NCI-H2227 (cell line): ENCODE data around the gene RORC.
A peak's percentile ranks its signal among the peaks of the same experiment; 100 is the strongest.

Experiments
- DNase-seq: peaks from one replicate; lab custom pipeline; 2025; ENCODE audit not compliant: unreplicated experiment; lab: John Stamatoyannopoulos, UW

RORC gene

GRCh38 chr1:151849126-151849525 is 17.5 kb upstream of the RORC start:
- no peak for DNase-seq

- DNase-seq, result no peak
Measured at GRCh38 chr1:151847867-151848596, 16.4 kb upstream of the RORC start.

- DNase-seq, result no peak
Measured at GRCh38 chr1:151846686-151847237, 15.2 kb upstream of the RORC start.

GRCh38 chr1:151846062-151846568 is 14.5 kb upstream of the RORC start:
- DNase-seq, result no peak

GRCh38 chr1:151843398-151843797 is 11.8 kb upstream of the RORC start:
- no peak for DNase-seq

- DNase-seq, result no peak
Measured at GRCh38 chr1:151841141-151841540, 9.5 kb upstream of the RORC start.

DNA sequence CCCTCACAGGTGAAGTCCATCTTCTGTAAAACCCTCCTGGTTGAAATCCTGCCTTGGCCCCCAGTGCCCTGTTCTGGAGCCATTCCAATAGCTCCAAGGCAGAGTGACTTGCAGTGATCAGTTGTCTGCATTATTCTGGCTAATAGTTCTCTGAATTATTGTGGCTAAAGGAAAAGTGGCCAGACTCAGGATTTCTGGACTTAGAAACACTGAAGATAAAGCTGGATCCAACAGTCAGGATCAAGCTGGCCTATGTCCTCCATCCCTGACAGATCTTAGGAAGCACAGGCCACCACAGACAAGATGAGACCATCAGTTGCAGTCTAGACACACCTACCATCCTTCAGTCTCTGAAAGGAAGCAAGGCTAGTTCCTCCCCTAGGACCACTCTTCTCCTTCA is 8.8 kb upstream of the RORC start:
- DNase-seq, result no peak

GRCh38 chr1:151839457-151840403 is 8.1 kb upstream of the RORC start, which contains the start of gene C2CD4D:
C2CD4D (minus strand) TSS chr1:151839820; CDS start chr1:151838989, 831 bp downstream.
- peak; percentile 64 for DNase-seq

DNA sequence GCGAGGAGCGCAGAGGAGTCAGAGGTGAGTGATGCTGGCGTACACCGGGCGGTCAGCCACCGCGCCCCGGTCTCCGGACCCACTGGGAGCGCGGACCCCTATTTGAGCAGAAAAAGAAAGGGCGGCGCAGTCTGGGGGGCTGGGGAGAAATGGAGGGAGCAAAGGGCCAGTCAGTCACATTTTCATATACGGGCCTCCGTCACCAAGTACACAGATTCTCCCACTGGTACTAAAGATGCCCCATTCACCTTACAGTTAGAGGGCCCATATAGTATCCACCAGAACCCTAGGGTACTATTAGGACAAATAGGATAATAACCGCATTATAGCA is 7.4 kb upstream of the RORC start:
- no peak for DNase-seq

DNA sequence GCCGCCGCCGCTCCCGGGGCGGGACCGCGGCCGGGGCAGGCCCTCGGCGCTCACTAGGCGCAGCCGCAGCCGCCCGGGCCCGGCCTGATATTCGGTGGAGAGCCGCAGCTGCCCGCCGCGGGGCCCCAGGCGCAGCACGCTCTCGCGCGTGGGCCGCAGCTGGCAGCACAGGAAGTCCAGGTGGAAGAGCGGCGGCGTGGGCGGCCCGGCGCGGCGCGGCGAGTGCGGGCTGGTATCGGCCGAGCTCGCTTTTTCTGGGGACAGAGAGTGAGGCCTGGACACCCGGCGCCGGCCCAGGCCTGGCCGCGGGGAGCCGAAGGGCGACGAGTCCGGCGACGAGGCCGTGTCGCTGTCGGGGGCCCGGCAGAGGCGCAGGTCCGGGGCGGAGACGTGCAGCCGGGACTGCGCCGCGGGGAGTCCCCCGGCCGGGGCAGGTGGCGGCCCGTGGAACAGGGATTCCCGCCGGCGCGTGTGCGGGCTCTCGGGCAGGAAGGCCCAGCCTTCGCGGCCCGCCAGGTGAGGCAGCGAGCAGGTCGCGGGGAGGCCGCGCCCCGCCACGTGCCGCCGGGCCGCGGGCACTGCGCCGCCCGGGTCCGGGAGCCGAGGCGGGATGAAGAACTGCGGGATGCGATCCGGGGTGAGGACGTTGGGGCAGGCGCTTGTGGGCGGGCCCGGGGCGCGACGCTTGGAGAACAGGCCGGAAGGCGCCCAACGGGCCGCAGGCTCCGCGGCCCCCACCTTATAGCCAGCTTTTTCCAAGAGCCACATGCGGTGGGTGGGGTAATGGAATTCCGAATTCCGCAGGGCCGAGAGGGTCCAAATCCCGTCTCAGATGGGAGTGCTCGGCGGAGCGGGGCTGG is 6.8 kb upstream of the RORC start:
- DNase-seq, result no peak

DNA sequence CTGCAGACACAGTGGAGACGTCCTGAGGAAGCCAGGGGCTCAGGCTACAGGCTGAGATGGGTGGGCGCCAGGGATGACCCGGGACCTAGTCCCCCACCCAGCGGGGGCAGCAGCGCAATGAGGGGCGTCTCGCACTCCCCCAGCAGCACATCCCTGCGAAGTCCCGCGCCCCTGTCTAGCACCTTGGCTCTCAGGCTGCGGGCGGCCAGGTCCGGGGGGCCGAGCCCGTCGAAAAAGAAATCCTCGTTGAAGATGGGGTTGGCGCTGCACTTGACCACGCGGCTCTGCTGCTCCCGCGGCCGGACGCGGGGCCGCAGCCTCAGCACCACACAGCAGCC is 6.3 kb upstream of the RORC start:
- DNase-seq, result no peak

DNA sequence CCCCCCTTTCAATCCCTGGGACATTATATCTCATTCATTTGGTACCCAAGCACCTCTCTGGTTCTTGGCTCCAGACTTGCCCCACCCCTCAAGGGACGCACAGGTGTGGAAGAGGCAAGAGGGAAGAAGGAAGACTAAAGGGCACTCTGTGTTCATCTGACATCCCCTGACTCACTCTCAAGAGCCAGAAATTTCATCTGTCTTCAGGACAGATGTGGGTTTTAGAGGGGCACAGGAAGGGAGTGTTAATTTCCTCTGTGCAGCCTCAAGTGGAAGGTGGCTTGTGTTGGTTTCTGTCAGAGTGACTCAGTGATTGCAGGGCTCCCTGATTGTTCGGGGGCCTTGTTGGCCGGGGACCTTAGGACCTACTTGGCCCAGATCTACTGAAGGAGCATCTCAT is 5.6 kb upstream of the RORC start:
- no peak for DNase-seq

DNA sequence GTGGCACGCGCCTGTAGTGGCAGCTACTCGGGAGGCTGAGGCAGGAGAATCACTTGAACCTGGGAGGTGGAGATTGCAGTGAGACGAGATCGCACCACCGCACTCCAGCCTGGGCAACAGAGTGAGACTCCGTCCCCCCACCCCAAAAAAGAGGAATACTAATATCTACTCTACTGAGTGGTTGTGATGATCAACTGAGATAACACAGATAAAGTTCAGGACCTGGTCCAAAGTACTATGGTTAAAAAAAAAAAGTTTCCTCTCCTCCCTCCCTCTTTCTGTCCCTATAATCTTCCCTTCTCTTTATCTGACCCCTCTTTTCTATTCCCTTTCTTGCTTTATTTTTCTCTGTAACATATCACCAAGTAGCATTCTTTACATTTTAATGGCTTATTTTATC is 4.0 kb upstream of the RORC start:
- no peak for DNase-seq

DNA sequence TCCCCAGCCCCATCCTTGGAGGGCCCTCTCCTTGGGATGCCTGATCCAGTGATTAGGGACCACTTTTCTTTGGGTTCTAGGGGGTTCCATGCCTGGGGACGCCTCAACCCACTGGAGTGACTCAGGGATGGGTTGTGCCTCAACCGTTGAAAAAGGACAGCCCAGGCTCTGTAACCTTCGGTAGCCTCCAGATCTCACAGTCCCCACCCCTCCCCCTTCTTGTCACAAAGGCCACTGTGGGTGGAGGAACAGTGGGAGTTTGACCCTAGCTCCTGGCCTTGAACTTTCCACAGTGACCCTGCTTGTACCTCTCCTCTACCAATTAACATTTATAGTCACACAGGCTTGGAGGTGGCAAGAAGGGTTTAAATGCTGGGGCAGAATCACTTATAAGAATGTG is 2.6 kb upstream of the RORC start:
- no peak for DNase-seq

DNA sequence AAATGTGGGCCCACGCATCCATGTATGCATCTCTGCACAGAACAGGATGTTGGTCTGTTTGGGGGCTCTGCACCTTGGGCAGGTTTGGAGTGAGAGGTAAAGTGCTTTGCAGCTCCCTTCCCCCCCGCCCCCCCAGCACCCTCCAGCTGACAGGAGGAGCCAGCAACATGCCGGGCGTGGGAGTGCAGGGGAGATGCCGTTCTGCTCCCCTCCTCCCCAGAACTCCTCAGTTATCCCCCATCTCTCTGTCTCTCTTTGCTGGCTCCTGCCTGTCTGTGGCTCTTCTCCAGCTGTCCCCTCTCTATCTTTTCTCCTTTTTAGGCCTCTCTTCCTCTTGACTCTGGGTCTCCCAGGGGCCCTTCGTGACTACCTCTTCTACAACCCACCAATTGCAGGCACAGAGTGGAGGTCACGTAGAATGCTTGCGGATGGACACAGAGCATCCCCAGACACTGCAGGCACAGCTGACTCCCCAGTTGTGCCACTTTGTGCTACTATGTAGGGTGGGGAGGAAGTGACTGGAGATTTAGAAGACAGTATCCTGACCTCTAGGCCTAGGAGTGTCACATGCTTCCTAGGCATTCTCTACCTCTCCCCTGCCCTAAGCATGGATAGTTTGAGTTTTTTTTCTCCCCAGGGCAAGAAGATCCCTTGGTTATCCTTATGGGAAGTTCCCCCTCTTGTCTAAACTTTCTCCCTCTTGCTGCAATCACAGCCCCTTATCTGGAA is 1.7 kb upstream of the RORC start:
- no peak for DNase-seq

- DNase-seq, result peak; percentile 17
Measured at GRCh38 chr1:151832318-151832980, 847 bp upstream of the RORC start.

DNA sequence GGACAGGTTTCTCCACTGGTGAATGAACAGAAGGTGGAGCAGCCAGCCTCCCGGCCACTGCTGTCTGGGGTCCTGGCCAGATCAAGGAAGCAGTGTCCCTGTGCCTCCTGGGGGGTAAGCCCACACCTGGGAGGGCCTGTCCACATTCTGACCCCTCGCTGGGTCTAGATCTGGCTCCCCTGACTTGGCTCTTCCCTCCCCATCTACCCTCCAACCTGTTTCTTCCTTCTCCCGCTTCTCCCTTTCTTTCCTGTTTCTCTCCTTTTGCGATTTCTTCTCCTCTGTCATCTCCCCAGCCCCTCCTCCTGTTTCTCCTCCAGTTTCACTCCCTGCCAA is 378 bp downstream of the RORC start:
- DNase-seq, result no peak

GRCh38 chr1:151830055-151830454 is 1.5 kb downstream of the RORC start:
- no peak for DNase-seq

- DNase-seq, result no peak
Measured at GRCh38 chr1:151829352-151830046, 2.1 kb downstream of the RORC start.
